Measurements from ENCODE around the gene PEA15.

DNA sequence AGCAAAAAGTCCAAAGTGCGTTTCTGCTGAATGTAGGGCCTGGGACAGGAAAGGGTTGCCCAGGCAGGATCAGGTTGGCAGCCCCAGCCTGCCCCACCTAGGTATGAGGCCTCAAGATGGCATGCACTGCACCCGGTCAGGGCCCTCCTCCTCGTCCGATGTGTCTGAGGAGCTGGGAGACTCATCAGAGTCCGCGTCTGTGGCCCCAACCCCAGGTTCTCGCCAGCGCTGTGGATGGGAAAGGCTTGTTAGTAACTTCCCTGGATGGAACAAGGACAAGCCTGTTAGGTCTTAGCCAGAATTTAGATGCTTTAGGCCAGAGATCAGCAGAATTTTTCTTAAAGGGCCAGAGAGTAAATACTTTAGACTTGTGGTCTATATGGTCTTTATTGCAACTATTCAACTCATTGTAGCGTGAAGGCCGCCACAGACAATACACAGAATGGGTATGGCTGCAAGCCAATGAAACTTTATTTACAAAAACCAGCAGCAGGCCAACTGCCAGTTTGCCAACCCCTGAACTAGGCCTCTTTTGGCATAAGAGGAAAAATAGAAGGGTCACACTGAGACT is 12.4 kb downstream of the PEA15 start:
- TF ChIP-seq POLR2AphosphoS5 (IDR thresholded peaks at IDR 0.05; ENCODE audit: low read depth, low read length), result no peak
- TF ChIP-seq POLR2A (IDR thresholded peaks at IDR 0.05; ENCODE audit: low read depth, low read length), result no peak

All from GM12892 (cell line).